Stimulated activated CD8-positive, alpha-beta memory T cell treated with anti-CD3 and anti-CD28 coated beads, Interleukin-15, amount 100 ng/mL, for 1 hour (primary cell): ENCODE results near the gene SENP7.
"Not testable (repeated sequence)": the region's sequence is repeated elsewhere in the genome, so short reads cannot be mapped to it uniquely, and the experiment has no call there.

Experiments used
- DNase-seq: peaks from one replicate; pipeline ENCODE4 v3.0.0-alpha.2; 2020; ENCODE audit warnings: low read depth

The SENP7 gene

DNA sequence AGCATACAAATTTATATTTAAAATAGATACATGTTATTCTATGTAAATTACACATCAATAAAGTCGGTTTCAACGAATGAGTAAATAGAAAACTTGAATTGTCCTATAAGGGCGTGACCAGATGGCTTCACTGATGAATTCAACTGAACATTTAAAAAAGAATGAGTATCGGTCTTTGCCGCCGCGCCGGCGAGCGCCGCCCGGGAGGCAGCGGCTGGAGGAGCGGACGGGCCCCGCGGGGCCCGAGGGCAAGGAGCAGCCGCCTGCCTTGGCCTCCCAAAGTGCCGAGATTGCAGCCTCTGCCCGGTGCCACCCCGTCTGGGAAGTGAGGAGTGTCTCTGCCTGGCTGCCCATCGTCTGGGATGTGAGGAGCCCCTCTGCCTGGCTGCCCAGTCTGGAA, 74.4 kb downstream of the SENP7 start:
- DNase-seq = not testable (repeated sequence)

DNA sequence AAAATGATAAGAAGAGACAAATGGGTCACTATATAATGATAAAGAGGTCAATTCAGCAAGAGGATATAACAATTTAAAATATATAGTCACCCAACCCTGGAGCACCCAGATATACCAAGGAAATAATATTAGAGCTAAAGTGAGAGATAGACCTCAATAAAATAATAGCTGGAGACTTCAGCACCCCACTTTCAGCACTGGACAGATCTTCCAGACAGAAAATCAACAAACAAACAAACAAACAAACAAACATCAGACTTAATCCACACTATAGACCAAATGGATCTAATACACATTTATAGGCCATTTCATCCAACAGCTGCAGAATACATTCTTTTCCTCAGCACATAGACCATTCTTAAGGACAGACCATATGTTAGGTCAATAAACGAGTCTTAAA, 79.4 kb downstream of the SENP7 start:
- DNase-seq = no peak

DNA sequence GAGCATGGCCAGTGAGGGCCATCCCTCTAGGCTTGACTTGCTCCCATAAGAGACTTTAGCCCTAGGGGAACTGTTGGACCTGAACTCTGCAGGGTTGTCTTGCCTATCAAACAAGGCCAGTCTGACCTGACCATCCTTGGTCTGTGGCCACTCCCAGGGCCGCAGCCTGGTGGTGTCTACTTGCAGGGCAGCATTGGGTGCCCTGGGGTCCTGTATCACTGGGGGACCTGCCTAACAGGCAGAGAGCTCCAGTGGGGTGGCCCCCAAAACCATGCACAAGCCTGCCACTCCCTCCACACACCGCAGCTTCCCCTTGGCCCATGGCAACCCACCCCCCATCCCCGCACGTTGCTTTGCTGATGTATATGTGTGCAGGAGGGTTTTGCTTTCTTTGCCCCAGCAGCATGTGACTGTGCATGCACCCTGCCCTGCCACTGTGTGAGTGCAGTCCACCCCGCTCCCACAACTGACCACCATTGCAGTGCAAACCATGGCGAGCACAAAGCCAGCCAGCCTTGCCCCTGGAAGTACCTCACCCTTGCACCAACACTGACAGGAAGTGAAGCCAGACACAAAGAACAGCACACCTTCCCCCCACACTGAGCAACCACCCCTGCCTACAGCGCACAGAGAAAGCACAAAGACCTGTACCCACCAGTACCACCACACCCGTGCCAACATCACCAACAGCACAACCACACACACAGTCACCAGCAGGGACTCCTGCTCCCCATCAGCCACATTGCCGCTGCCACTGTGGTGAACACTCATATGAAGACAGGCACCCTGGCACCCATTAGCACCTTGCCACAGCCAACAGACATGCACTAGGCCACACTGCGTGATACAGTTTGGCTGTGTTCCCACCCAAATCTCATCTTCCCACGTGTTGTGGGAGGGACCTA, 88.8 kb downstream of the SENP7 start:
- DNase-seq = no peak

DNA sequence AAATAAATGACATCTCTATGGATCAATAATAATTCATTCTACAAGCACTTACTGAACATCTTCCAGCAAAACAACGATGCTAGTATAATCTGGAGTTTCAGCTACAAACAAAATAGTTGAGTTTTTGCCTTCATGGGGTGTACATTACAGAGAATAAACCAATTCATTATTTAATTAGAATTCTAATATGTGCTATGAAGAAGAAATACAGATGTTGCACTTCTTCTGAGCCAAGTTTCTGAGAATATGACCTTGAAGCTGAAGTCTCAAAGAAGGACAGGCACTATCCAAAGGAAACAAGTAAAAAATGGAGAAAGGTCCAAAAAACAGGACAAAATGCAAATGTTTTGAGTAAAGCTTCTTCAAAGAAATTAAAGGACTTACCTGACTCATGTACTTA, 94.2 kb downstream of the SENP7 start:
- no peak for DNase-seq

DNA sequence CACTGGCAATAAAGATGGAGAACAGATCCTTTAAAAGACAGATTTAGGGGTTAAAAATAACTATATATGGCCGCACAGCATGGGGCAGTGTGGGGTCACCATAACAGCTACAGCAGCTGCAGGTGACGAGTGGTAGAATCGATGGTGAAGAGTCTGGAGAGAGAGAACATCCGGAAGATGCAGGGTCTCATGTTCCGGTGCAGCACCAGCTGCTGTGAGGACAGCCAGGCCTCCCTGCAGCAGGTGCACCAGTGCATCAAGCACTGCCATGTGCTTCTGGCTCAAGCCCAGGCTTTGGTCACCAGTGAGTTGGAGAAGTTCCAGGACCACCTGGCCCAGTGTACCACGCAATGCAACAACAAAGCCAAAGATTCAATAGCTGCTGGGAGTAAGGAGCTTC, 98.9 kb downstream of the SENP7 start:
- DNase-seq = no peak

DNA sequence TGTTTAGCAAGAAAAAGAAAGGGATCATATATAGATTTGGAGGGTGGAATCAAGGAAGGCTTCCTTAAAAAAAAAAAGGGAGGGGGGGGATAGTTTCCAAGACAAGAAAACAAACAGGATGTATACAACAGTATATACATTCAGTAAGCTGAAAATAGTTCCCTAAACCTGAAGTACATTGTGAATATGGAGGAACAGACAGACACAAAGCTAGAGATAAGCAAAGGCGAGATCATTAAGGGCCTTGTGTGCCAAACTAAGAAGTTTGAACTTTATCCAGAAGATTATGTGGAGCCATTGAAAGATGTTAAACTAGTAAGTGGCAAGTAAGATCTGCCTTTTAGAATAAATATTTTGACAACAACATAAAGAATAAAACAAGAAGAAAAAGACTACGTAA, 99.4 kb downstream of the SENP7 start:
- no peak for DNase-seq

DNA sequence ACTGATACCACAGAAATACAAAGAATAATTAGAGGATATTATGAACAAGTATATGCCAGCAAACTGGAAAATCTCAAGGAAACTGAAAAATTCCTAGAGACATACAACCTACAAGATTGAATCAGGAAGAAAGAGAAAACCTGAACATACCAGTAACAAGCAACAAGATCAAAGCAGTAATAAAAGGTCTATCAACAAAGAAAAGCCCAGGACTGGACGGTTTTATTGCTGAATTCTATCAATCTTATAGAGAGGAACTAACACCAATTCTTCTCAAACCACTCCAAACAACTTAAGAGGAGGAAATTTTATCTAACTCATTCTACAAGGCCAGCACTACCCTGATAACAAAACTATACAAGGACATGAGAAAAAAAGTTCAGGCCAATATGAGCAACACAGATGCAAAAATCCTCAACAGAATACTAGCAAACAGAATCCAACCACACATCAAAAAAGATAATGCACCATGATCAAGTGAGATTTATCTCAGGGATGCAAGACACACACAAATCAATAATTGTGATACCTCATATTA, 121.5 kb downstream of the SENP7 start:
- DNase-seq = no peak

DNA sequence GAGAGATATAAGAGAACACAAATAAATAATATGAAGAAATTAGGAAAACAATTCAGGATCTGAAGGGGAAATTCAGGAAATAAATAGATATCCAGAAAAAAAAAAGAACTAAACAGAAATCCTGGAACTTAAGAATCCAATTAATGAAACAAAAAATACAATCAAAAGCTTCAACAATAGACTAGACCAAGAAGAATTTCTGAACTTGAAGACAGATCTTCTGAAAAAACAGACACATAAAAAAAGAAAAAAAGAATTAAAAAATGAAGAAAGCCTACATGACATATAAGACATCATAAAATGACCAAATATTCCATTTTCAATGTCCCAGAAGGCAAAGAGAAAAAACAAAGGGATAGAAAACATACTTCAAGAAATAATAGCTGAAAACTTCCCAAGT, 124.3 kb downstream of the SENP7 start:
- DNase-seq = no peak

DNA sequence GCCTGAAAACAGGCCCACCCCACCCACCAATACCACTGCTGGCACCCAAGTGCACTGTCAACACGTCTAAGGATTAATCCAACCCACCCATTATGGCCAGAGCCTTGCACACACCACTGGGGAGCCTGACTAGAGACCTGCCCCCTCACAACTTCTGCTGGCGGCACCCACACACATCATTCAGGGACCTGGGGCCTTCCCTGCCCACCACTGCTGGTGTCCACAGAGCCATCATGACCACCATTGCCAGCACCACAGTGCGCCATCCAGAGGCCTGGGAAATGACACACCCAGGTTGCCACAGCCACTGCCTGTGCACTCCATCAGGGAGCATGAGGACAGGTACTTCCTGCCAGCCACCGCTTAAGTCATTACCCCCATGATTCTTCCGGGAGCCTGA, 125.7 kb downstream of the SENP7 start:
- no peak for DNase-seq

DNA sequence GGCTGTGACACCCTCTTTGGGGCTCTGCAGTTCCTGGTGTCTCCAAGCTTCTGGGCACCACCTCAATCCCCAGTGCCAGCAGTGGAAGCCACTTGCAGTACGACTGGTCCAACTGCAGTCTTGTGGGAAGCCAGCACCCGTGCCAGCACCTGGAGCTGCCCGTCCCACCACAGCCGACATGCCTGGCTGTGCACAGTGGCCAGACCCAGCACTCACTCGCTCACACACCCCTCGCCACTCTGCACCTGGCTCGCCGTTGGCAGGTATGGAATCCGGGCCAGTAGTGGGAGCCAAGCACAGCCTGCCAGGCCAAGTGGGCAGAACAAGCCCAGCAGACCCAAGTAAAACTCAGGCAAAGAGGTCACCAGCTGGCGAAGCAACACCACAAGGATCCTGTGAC, 128.6 kb downstream of the SENP7 start:
- no peak for DNase-seq

DNA sequence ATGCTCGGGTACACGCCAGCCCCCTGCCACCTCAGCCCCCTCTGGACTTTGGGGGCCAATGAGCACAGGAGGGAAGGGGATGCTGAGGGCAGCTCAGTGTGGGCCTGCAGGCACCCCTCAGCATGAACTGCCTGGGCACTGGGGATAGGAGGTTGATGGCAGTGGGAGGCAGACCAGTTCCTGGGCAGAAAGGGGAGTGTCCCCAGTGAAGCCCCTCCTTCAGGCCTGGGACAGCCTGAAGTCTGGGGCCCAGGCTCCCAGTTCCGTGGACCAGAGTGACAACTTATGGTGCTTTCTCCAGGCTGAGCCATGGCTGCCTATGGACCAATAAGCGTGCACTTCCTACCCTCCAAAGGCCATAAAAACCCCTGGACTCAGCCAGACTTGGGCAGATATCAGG, 129.4 kb downstream of the SENP7 start:
- no peak for DNase-seq

DNA sequence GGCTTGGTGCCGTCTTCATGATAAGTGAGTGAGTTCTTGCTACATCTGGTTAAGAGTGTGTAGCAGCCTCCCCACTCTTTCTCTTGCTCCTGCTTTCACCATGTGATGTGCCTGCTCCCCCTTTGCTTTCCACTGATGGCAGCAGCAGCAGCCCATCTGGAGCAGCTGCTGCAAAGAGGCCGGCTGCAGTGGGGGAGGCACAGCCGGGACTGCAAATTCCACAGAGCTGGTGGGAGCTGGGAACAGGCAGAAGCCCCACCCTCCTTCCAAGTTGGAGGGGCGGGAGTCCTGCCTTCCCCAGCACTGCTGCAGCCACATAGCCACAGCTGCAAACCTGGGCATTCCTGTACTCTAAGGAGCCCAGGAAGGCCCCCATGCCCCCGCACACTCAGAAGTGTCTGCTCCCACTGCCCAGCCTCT, 129.8 kb downstream of the SENP7 start:
- DNase-seq = no peak

DNA sequence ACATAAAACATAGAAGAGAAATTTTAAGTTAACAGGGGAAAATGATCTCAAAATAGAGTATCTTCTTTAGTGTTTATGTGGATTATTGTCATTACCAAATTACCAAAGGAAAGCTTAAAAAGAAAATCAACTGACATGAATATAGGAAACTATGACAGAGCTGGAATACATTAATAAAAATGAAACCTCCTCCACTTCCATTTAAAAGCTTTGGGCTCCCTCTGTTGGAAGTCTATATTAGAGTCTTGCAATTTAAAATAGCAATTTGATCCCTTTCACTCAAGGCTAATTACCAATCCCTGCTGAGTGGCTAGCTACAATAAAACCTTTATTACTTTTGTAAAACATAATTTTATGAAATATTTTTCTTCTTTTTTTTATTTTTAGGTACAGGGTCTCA, 131.2 kb downstream of the SENP7 start:
- no peak for DNase-seq

DNA sequence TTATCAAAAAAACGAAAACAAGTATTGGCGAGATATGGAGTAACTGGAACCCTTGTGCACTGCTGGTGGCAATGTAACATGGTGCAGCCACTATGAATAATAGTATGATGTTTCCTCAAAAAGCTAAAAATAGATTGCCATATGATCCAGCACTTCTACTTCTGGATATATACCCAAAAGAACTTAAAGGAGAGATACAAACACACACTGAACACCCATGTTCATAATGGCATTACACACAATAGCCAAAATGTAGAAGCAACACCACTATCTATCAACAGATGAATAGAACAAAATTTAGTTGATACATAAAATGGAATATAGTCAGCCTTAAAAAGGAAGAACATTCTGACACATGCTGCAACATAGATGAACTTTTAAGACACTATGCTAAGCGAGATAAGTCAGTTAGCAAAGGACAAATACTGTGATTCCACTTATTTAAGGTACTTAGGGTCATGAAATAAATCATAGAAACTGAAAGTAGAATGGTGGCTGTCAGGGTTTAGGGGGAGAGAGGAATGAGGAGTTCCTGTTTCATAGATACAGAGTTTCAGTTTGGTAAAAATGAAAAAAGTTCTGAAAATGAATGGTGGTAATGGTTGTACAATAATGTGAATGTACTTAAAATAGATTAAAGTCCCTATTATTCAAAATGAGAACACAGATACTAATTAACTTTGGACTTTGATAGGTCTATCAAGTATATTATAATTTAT, 133.2 kb downstream of the SENP7 start:
- DNase-seq = no peak

DNA sequence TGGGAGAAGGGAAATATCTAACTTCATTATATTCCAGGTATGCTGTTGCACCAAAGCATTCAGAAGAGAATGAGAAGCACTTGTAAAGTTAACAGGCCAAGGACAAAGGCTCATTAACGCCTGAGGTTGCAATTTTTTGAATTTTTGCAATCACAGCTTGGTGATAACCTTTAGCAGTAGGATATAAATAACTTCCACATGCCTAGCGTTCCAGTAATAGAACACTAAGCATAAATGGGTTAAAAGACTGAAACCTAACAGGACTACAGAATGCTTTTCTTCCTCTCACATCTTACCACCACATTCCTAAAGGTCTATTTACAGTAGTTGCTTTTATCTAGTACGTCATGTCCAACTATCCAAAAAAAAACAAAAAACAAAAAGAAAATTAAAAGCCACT, 135.2 kb downstream of the SENP7 start:
- no peak for DNase-seq

DNA sequence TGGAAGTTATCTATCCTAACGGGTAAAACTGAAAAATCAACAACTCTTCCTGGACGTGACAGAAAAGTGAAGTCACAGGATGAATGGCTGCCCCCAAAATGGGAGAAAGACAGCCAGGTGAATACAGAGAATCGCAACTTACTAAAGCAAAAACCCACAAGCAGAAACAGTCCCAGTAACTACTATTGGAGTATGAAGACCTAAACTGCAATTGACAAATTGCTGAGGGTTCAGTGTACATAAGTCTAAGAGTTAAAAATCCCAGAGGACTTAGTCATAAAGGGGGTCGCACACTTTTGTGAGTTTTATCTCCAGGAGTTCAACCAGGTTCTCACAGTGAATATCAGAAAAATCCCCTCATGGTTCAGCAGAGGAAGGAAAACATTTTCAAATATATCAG, 135.8 kb downstream of the SENP7 start:
- DNase-seq = no peak

DNA sequence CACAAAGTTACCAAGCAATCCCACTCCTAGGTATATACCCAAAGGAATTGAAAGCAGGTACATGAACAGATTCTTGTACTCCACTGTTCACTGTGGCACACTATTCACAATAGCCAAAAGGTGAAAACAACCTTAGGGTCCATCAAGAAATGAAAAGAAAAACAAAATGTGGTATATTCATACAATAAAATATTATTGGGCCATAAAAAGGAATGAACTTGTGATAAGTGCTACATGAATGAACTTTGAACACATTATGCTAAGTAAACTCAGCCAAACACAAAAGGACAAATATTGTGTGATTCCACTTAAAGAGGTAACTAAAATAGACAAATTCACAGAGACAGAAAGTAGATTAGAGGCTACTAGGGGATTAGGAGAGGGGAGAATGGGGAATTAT, 137.4 kb downstream of the SENP7 start:
- no peak for DNase-seq

DNA sequence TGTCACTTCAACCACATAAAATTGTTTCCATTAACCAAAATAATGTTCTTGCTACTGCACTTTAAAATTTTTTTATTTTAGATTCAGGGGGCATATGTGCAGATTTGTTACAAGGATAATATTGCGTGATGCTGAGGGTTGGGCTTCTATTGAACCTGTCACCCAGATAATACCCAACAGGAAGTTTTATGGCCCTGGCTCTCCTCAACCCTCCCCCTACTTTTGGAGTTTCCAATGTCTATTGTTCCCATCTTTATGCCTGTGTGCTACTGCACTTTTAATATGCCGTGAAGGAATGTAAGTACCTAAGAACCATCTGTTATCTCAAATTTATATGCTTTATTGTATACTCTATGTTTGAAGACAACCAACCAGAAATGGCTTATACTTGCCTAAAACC, 150.6 kb downstream of the SENP7 start:
- DNase-seq = no peak

DNA sequence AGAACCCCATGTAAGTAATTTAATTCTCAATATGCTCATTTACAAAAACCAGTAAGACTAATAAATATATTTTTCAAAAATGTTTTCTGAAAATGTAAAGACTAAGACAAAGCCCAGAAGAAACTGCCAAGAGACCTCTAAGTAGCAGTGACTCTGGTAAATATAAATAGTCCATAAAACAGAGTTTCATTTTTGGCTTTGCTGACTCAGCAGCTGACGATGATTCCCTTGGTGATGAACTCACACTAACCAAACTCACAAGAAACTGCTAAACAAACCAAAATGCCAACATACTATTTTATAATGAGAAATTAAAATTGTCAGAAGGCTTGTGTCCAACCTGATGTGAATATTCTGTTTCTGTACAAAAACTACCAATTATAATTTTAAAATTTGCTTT, 161.2 kb downstream of the SENP7 start:
- DNase-seq = no peak

DNA sequence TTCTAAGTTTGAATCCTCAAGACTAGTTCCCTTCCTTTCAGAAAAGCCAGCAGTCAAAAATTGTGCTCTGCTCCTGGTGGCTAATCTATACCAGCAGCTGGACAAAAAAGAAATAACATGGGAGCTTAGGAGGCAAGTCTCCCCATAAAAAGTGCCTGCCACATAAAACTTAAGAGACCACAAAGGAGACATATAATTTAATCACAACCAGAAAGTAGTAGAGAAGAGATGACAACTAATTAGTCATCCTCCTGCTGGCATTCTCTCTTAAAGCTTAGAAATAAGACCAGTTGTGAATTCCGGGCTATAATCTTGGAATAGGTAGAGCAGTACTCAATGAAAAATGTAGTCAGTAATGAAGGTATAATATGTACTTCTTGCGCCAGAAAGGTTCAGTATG, 172.4 kb downstream of the SENP7 start:
- DNase-seq = no peak

DNA sequence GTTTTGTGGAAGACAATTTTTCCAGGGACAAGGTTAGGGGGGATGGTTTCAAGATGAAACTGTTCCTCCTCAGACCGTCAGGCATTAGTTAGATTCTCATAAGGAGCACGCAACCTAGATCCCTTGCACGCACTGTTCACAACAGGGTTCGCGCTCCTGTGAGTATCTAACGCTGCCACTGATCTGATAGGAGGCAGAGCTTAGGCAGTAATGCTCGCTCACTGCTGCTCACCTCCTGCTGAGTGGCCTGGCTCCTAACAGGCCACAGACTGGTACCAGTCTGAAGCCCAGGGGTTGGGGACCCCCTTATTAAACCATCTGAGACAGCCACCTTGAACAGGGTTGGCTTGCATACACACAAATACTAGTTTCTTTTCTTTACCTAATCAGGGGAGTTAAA, 179.1 kb downstream of the SENP7 start:
- no peak for DNase-seq

DNA sequence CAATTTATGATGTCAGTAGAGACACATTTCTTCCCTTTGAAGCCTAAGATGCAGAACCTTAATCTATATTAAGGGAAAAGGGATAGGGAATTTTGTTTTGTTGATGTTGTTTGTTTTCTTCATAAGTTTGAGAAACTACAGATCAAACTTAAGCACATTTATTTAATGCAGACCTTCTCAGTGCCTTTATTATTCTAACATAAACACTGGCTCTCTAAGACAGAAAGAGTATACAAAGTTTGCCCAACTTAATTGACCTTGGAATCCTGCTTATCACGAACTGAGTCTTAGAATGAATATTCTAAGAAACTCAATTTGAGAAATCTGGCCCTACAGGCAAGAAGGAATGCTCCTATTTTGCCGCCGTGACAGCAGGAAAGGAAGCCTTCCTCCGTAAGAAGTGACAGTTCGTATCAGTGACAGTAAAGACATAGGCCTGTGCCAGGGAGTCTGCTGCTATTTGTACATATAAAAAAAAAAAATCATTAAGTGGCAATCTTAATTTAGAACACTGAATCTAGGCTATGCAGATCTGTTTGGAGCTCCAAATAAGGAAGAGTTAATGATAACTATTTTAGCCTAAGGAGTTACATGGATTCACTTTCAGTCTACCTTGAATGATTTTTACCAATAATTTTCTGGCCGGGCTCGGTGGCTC, 183.9 kb downstream of the SENP7 start:
- DNase-seq = no peak
